HG03175 (cell line): Measurements from ENCODE around the gene RER1.

ENCODE experiments used
- ATAC-seq: cut with Tn5 transposase; IDR thresholded peaks from one replicate; pipeline ENCODE4 v1.9.1; 2021; ENCODE audit warnings: mild to moderate bottlenecking, moderate library complexity; ENCODE audit not compliant: unreplicated experiment

The RER1 gene

DNA sequence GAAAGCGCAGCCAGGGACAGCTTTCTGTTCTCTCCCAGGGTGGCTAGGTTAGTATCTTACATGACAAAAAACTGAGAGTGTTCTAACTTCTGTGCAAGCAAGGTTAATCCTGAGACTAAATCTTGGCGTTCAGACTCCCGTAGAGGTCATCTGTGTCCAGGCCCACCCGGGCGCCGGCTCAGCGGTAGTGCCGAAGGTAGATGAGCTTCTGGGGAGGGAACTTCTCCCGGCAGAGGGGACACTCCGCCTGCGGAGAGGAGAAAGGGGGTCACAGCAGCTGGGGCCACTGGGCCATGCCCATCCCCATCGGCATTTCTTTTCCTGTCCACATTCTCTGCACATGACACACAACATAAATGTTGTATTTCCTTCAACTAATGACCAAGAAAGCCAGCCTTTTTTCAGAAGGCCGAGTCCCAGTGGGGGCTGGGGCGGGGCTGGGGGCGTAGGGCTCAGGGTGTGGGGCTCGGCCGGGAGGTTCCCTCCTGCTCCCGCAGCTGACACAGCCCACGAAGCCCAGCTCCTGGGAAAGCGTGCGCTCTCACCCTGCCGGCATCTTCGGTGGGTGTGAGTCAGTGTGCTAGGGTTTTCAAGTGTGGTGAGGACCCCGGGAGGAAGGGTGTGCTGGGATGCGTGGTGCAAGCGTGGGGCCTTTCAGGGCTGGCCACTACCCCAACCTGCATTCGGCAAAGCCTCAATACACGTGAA, 14.1 kb downstream of the RER1 start:
- no peak for ATAC-seq

DNA sequence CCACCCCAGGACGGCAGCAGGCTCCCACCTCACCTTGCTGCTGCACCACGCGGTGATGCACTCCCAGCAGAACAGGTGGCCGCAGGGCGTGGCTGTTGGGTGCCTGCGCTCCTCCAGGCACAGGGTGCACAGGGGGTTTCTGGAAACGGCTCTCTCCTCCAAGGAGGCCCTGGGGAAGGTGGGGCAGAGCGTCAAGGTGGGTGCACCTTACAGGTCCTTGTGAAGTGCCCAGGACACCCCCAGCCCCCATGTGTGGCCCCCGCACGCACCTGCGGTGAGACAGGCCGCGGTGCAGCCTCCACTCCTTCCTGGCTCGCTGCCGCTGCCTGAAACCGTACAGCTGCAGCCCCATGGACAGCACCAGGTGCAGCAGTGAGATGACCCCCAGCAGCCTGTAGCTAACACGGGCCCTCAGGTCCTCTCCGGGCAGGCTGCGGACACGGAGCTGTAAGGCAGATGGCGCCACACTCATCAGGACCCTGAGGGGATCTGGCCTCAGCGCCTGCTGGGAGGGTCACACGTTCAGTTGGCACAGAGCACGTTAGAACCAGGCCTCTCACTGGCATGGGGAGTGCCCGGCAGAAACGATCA, 14.9 kb downstream of the RER1 start:
- no peak for ATAC-seq

DNA sequence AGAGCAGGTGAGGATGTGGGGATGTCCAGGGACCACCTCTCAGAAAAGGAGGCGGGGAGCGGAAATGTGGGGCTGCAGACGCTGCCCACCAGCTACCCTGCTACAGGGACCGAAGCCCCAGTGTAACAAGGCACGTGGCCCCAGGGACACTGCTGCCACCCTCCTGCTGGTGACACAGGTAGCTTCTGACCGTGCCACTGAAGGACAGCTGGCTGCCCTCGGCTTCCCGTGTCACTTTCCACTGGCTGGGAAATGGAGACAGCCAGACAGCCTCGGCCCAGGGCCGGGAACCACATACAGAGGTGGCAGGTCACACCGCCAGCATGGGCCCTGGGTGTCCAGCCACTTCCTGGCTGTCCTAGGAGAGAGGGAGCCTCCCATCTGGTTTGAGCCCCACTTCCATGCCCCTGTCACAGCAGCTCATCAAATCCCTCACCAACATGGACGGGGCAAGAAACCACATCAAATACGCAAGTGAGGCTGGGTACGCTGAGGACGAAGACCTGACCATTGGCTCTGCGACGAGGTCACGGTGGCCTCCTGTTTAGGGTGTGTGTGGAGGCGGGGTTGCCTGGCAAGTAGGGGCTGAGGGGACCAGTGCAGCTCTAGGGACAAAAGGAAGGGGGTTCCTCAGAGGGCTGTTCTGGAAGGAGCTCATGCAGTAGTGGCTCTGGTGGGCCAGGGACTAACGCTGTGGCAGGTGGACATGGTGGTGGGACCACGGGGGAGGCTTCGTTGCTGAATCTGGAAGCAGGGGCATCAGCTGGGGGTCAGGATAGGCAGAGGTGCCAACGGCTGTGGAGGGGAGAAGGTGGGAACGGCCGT, 15.7 kb downstream of the RER1 start:
- ATAC-seq = no peak

DNA sequence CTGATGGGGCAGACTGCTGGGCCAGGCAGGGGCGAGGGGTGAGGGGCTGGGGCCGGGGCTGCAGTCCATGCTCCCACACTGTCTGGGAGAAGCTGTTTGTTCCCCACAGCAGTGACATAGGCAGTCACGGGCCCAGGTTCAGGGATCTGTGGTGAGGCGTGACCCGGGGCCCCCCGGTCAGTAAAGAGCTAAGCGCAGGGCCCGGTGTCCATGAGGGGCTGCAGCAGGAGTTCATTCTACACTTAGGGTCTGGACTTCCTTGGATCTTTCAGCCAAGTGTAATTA, 16.3 kb downstream of the RER1 start:
- no peak for ATAC-seq

DNA sequence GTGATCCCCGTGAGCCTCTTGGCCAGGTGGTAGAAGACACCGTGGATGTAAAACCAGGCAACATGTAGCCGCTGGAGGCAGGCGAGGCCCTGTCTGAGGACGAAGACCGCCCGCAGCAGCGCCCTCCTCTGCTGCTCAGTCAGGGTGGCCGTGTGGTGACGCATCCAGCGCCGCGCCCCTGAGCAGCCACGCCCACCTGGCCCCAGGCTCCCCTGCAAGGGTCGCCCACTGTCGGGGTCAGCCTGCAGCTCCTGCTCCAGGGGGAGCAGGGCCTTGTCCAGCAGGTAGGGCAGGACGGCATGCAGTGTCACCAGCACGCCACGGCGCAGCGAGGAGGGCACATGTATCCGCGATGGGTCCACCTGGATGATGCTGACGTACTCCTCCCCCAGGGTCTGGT, 16.8 kb downstream of the RER1 start:
- ATAC-seq = no peak

DNA sequence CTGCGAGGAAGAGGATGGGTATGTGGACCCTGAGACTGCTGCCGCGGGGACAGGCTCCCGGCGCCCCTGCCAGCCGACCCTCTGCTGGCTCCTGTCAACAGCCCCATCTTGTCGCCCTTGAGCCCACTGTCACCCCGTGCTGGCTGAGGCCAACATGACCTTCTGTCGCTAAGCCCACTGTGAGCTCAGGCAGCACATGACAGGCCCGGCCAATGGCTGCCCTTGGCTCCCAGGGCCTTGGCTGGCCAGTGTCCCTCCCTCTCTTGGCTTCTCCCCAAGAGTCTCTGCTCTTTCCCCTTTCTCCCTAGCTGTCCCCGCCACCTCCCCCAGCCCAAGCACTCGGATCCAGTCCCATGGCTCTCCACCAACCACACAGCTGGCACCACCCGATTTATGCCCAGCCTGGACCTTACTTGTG, 17.2 kb downstream of the RER1 start:
- no peak for ATAC-seq

DNA sequence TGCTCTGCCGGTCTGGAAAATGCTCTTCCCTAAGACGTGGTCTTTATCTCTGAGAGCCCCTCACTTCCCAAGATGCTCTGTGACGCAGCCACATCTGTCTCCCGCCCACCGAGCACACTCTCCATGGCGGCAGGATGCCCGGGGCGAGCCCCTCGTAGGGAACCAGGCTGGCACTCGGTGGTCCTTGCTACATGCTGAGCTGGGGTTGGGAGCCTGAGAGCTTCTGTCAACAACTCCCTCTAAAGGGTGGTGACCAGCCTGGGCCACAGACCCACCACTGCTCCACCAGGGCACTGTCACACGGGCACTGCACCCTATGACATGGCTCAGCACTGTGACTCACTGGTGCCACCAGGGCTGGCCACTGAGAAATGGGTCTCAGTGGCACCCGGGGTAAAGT, 18.1 kb downstream of the RER1 start:
- no peak for ATAC-seq

DNA sequence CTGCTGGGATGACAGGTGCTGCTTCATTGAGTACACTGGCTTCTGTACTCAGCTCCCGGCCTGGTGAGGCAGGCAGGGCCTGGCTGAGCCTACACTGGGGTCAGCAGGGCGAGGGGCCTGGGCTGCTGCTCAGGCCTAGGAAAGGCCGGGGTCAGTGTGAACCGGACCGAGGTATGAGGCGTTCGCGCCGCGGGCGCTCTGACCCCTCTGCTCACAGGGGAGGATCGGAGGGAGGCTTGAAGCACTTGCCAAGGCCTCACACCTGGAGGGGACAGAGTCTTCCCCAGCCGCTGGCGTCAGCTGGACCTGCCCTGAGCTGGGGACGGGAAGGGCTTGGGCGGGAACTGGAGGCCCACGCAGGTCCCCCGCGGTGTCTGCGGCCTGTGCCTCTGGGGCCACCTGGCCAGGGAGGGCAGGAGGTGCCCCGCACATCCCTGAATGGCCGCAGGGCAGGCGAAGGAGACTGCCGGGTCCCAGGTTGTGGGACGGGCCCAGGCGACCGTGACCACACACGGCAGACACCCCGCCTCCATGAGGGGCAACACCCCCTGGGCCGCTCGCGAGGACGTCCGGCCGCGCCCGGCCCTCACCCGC, 20.3 kb downstream of the RER1 start:
- ATAC-seq = peak; percentile 30

DNA sequence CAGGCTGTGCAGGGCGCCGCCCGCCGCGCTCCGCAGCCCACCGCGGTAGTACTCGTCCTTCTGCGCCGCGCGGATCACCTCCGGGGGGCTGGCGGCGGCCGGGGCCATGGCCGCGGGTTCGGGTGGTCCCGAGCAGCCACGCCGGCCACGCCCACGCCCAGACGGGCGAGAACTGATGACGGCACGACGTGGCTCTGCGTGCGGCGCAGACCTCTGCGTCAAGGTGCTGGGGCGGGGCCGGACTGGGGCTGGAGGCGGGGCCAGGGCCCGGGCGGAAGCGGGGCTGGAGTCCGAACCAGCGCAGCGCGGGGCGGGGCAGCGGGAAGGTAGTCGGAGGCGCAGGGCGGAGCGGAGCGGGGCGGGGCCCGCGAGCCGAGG, 20.7 kb downstream of the RER1 start, which contains the start of gene PEX10:
Gene PEX10 (minus strand): TSS at position 170 of the 378 bp plus-strand sequence. CDS start 62 bp downstream, at position 108.
- ATAC-seq = peak; percentile 83

DNA sequence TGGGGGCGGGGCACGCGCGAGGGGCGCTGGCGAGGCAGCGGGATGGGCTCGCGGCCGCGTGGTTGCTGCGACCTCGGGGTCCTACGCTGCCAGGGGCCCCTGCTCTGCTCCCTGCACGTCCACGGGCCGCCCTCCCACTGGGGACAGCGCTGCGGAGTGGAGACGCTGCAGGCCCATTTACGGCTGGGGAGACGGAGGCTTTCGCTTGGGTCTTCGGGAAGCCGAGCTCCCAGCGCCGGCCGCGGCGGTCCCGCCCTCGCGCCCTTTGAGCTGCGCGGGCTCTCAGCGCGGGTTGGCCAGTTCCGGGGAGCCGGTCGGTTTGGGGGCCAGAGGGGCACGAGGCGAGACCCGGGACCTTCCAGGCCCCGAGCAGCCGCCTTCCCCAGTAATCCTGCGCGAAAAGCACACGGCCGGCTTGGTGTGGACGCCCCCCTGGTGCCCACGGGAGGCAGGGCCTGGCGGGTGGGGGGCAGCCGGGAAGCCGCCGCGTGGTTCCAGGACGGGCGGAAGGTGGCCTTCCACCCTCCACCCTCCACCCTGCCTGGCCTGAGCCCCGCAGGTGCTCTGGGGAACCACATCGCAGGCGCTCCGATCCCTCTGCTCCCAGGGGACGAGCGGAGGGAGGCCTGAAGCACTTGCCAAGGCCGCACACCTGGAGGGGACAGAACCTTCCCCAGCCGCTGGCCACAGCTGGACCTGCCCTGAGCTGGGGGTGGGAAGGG, 21.3 kb downstream of the RER1 start:
- ATAC-seq = peak; percentile 16

DNA sequence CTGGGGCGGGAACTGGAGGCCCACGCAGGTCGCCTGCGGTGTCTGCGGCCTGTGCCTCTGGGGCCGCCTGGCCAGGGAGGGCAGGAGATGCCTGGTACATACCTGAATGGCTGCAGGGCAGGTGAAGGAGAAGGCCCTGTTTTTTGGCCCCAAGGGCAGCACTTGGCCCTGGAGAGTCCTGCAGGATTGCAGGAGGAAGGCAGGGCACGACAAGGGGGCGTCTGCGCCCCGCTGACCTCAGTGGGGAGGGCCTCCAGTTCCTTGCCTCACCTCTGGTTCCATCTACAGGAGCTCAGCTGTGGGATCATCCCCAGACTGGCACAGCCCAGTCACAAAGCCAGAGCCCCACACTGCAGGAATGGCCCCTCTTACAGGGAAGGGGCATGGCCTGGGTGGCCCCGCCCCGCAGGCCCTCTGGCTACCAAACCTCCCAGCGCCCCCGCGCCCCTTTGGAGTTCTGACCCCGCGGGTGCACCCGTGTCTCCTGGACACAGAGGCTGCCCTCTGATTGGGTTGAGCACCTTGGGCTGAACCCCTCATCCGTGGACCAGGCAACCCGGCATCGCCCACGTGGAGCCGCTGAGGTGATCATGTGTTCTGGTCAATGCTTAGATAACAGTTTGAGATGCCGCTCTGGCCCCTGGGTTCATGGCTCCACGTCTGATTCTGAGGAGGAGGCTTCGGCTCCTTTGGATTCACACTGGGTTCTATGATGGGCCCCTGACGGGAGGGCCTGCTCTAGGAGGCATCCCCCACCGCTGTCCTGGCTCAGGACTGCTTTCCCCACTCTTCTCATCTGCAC, 22.1 kb downstream of the RER1 start:
- ATAC-seq = no peak

DNA sequence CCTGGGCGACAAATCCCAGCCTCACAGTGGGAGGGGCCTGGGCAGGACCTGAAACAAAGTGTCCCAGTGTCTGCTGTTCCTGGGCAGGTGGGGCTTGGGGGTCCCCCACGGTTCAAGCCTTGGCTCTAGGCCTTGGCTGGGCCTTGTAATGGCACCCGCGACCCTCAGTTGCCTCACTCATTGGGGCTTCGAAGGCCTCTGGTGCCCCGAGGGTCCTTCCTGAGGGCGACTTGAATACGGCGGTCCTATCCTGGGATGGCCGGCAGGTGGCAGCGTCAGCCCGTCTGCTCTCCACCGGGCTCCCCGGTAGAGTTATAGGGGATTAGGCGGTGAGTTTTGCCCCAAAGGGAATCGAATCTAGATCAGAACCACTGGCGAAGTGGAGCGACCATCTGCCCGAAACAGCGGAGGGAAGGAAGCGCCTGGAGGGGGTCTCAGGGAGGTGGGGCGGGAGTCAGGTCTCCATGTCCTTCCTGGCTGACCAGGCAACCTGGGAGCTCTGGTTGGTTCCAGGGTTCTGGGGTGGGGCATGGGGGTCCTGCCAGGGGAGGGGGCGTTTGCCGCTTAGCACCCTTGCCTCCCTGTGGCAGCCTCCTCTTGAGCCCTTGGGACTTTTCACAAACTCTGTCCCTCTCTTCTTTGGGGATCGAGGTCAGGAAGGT, 22.8 kb downstream of the RER1 start:
- ATAC-seq = peak; percentile 20

DNA sequence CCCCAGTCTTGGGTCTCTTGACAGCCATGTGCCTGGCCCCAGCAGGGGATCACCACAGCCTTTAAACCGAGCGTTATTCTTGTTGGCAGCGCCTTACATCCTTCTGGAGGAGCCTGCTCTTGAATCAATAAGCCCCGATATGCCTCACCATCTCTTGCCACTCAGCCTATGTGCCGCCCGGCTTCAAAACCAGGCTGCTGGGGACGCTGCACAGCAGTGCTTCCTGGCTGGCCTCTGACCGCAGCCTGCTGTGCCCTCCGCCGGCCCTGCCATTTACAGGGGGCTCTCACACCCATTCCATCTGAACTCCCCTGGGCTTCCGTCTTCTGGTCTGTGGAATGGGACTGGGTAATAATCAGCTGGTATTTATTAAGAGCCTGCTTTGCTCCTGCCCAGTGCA, 23.7 kb downstream of the RER1 start:
- ATAC-seq = no peak

DNA sequence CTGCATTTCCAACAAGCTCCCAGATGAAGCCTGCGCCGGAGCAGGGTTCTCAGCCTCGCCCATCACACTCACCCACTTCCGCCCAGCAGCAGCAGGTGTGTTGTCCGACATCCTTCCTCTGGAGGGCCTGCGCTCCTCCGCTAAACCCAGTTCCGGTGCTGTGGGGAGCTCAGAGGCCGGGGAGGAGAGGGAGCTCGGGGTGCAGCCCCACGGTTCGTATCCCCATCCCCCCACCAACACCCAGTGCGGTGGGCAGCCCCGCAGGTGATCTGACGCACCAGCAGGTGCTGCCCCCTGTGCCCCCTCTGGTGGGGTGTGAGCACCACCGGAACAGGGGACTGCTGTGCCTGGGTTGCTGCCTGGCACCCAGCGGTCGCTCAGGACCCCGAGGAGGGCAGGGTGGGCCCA, 24.2 kb downstream of the RER1 start:
- no peak for ATAC-seq

DNA sequence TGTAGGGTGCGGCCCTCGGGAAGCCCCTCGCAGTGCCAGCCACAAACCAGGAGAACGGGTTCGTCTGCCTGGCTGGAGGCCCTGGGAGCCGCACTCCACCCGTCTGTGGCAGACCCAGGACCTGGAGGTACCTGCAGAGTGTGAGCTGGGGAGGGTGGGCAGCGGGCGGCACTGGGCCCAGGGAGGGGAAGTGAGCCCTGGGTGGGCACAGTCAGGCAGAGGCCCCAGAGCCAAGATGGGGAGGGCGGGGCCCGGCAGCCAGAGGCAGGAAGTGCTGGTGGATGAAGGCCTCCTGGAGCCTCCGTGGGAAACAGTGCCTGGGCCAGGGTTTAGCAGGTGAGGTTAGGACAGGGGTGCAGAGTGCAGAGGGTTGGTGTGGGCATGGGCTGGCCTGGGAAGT, 24.8 kb downstream of the RER1 start:
- no peak for ATAC-seq

DNA sequence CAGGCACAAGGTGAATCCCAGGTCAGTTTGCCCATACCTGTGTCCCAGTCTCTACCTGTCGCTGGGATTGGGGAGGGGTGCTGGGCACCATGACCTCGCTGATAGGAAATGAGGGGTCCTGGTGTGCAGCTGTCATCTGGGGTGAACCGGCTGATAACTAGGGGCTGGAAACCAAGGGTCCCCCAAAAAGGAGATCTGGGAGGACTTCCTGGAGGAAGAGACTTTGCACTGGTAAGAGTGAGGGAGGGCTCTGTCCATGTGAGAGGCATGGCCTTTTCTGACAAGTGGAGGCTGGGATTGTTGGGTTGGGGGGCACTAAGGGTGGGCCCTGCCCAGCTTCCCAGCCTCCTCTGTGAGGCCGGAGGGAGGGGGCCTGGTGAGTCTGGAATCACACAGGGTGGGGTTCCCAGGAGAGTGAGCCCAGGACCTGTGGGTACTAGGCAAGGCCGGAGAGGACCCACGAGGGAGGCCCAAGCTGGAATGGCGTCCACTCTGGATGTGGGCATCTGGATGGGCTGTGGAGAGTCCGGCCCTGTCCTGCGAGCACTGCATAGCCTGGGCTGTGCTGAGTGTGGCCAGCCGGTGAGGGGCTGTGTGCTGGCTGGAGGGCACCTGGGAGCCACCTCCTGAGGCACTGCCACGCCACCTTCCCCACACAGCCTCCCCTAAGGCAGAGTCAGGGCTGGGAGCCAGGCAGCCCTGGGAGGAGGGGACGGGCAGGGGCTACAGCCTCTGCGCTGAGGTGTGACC, 25.6 kb downstream of the RER1 start:
- ATAC-seq = no peak

DNA sequence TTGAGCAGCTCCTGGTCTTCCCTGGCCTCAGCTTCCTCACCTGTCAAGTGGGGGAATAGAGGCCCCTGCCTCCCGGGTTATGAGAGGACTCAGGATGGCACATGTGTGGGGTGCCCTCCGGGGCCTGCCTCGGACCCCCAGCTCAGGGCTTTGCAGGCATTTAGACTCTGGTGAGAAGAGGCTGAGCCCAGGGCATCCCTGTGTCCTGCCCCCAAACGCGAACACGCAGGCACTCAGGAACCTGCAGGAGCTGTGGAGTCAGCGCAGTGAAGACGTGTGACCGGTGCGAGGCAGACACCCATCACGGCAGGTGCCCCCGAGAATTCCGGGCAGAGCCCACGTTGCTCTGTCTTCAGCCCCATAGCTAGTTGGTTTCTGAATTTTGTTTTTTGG, 26.2 kb downstream of the RER1 start:
- no peak for ATAC-seq

DNA sequence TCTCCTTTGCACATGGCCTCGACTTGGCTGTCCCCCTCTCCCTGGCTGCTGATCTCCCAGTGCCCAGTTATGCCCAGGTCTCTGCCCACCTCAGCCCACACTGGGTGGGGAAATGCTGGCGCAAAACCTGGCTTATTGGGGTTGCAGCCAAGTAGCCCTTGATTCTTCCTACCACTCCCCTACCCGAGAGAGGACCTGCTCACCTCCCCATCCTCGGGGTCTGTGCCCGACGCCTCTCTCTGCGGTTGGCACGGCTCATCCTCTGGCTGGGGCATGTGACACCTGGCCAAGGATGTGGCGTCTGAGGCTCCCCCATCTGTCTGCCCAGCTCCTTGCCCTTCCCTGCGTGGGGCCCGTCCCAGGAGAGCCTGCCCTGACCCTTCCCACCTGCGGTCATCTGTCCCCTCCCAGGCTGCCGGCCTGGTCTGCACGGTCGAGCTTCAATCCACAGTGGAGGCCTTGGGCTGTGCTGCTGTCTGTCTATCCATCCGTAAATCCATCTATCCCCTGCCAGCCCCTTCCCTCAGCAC, 27.2 kb downstream of the RER1 start:
- ATAC-seq = no peak

DNA sequence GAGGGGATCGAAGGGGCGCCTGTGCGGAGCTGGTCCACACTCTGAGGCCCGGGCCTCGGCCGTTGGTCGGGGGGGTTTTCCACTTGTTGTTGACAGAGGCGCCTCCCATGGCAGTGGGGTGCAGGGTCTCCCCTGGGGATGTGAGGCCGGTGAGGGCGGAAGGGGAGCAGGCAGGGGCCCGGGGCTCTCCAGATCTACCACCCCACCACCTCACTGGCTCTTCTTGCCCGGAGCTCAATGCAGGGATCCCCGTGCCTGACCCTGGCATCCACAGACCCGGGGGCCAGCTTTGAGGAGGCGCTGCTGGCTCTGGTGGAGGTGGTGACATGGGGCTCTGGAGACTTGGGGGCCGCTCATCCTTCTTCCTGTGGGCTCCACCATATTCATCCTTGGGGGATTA, 27.8 kb downstream of the RER1 start:
- no peak for ATAC-seq
